K562 (cell line): ENCODE data around the gene LUC7L3. TPM values are rescaled to one million over a fixed set of nuclear protein-coding genes. Genes with fewer than 3 reads are reported as not detected.

ENCODE experiments used
- ATAC-seq: fragments of 200-7000 bp; cut with Tn5 transposase; 3 replicates; pipeline ENCODE4 v1.9.1; 2020; ENCODE audit warnings: moderate library complexity
- BruUV-seq: library from RNA; stranded (reverse); fragments of 400-500 nt; replicated peaks from 2 replicates; lab custom pipeline; 2021; lab: Mats Ljungman, UMichigan
- CTCF ChIA-PET: fragments of 300-600 bp; formaldehyde crosslinking; extraction: SDS; loops from one replicate; lab custom pipeline; 2021; ENCODE audit warnings: low intra/inter-chr PET ratio; lab: Yijun Ruan, JAX
- POLR2A ChIA-PET: fragments of 300-600, 350-650 bp; sonication (Branson Sonifier 250); formaldehyde crosslinking; extraction: SDS; loops from one replicate; lab custom pipeline; 2021; ENCODE audit warnings: antibody characterized with exemption, inconsistent platforms; lab: Yijun Ruan, JAX
- DNase-seq, 4 experiments: peaks; one replicate each; pipeline versions ENCODE4 v3.0.0 to v3.0.0-alpha.2; 2011 to 2018; ENCODE audit warnings: low spot score in 3 of 4, mixed read lengths in 3 of 4; ENCODE audit errors: extremely low read depth in 1 of 4
- FAIRE-seq: peaks from 2 replicates; lab custom pipeline; 2011; peaks lifted over from hg19 to GRCh38; lab: Jason Lieb, UNC
- H2AFZ ChIP-seq: 2 replicates; pipeline ENCODE4 v1.6.0; 2011; ENCODE audit warnings: low read depth, low read length, control low read depth, inconsistent platforms
- H3K27ac ChIP-seq: fragments of 200-600 bp; 3 replicates; pipeline ENCODE4 v1.8.0; 2011; ENCODE audit warnings: low read depth, mild to moderate bottlenecking, control low read depth, inconsistent platforms, low read length, moderate library complexity, mixed read lengths; ENCODE audit errors: extremely low read depth
- H3K27me3 ChIP-seq, 2 experiments: fragments of 300-600 bp in 1 of 2; 2 replicates in 1 of 2; 3 replicates in 1 of 2; pipeline versions ENCODE4 v1.6.0 to v1.8.0; 2011; ENCODE audit warnings: inconsistent platforms in 2 of 2, low read length in 2 of 2, mild to moderate bottlenecking in 1 of 2, mixed read lengths in 1 of 2, moderate library complexity in 1 of 2; ENCODE audit not compliant: control insufficient read depth in 2 of 2, insufficient read depth in 2 of 2
- H3K36me3 ChIP-seq: fragments of 300-600 bp; 3 replicates; pipeline ENCODE4 v1.8.0; 2011; ENCODE audit warnings: mild to moderate bottlenecking, low read length, inconsistent platforms; ENCODE audit not compliant: control insufficient read depth, insufficient read depth
- H3K4me1 ChIP-seq, 2 experiments: fragments of 200-600 bp in 1 of 2; replicated peaks in 1 of 2; 2 replicates in 1 of 2; 3 replicates in 1 of 2; pipeline versions ENCODE4 v1.5.1 to v1.8.0; 2011; ENCODE audit warnings: inconsistent platforms in 2 of 2, low read length in 2 of 2, mild to moderate bottlenecking in 1 of 2, mixed read lengths in 1 of 2, moderate library complexity in 1 of 2; ENCODE audit not compliant: control insufficient read depth in 2 of 2, insufficient read depth in 2 of 2
- H3K4me2 ChIP-seq: 2 replicates; pipeline ENCODE4 v1.6.1; 2011; ENCODE audit warnings: low read length, control low read depth, inconsistent platforms, mixed read lengths; ENCODE audit not compliant: insufficient read depth
- H3K4me3 ChIP-seq: fragments of 200-600 bp; sonication (generic), shearing (Covaris generic); 2 replicates; pipeline ENCODE4 v1.5.1; 2016; ENCODE audit warnings: control low read depth, inconsistent platforms
- H3K79me2 ChIP-seq: fragments of 200-600 bp; 3 replicates; pipeline ENCODE4 v1.8.0; 2011; ENCODE audit warnings: low read length, inconsistent platforms; ENCODE audit not compliant: control insufficient read depth, insufficient read depth
- H3K9ac ChIP-seq, 2 experiments: 2 replicates each; pipeline versions ENCODE4 v1.6.0 to v1.6.1; 2011; ENCODE audit warnings: low read depth in 2 of 2, low read length in 2 of 2, control low read depth in 1 of 2, inconsistent platforms in 1 of 2, mild to moderate bottlenecking in 1 of 2, mixed read lengths in 1 of 2; ENCODE audit not compliant: insufficient read depth in 1 of 2
- H3K9me1 ChIP-seq: one replicate; pipeline ENCODE4 v1.6.0; 2011; ENCODE audit warnings: inconsistent platforms, mild to moderate bottlenecking, low read length, moderate library complexity; ENCODE audit not compliant: control insufficient read depth, insufficient read depth
- H3K9me3 ChIP-seq: replicated peaks from 2 replicates; pipeline ENCODE4 v1.5.1; 2011; ENCODE audit warnings: low read depth, low read length, inconsistent platforms; ENCODE audit not compliant: control insufficient read depth, insufficient read depth
- H4K20me1 ChIP-seq: replicated peaks from 2 replicates; pipeline ENCODE4 v1.6.1; 2011; ENCODE audit warnings: low read length, inconsistent platforms, mixed read lengths; ENCODE audit not compliant: control insufficient read depth, insufficient read depth
- CTCF ChIP-seq, 3 experiments: IDR thresholded peaks in 2 of 3; conservative IDR thresholded peaks in 1 of 3; 2 replicates each; pipeline ENCODE4 v1.5.1; 2011 to 2012; ENCODE audit warnings: low read length in 3 of 3, mild to moderate bottlenecking in 3 of 3, control low read depth in 2 of 3, improper control_type of control experiment in 1 of 3, inconsistent platforms in 1 of 3, low read depth in 1 of 3, mixed read lengths in 1 of 3, moderate library complexity in 1 of 3; ENCODE audit not compliant: insufficient read depth in 2 of 3
- SMAD4 ChIP-seq: fragments of 250-450 bp; sonication (Bioruptor Pico); conservative IDR thresholded peaks from 2 replicates; pipeline ENCODE4 v1.8.0; 2021; ENCODE audit warnings: inconsistent platforms, mild to moderate bottlenecking, moderate library complexity
- WGBS: fragments of 100-300 bp; shearing (Covaris generic); methylation state at CpG from one replicate; pipeline ENCODE4 v1.1.6; 2016; ENCODE audit warnings: low coverage, mixed read lengths; ENCODE audit not compliant: insufficient coverage; ENCODE audit errors: missing lambda C conversion rate; 5-methylcytosine and 5-hydroxymethylcytosine counted together
- in situ Hi-C: fragments of 300-500 bp; cut with MboI; formaldehyde crosslinking; loops from 4 replicates; pipeline ENCODE4 v1.15.0; 2018; ENCODE audit warnings: inconsistent platforms, mixed read lengths
- intact Hi-C: fragments of 100-400 bp; cut with micrococcal nuclease; formaldehyde crosslinking; loops from 2 replicates; pipeline ENCODE4 v1.14.2; 2022
- polyA plus RNA-seq, 8 experiments: library from polyadenylated mRNA; depleted of rRNA in 4 of 8; stranded (reverse) in 5 of 8; unstranded in 3 of 8; fragments of >200 nt; fragmentation: Nextera tagmentation in 2 of 8; fragmentation: Illumina TruSeq in 1 of 8; extraction: Ambion mirVana in 2 of 8; extraction: Trizol in 1 of 8; gene quantifications; 2 replicates each; pipeline versions ENCODE4 v1.2.1 to v1.2.3, GENCODE V29; 2011 to 2014; ENCODE audit warnings: inconsistent platforms in 1 of 8, missing spikeins in 1 of 8
- total RNA-seq, 7 experiments: library from RNA; depleted of rRNA in 6 of 7; stranded (reverse); fragments of >200 nt in 6 of 7; fragmentation: Illumina TruSeq in 2 of 7; extraction: Trizol in 2 of 7; gene quantifications; 2 replicates each; pipeline versions ENCODE4 v1.2.1 to v1.2.3, GENCODE V29; 2011 to 2021; ENCODE audit warnings: low replicate concordance in 1 of 7

The LUC7L3 gene
- total and polyA plus RNA-seq, 9 of the 15 experiments (the other 6 are each of a cell fraction or from before 2014, with no cell fraction given): 80.8 to 284 (median 127) TPM

GRCh38 chr17:50800196-50800700 is 80.8 kb downstream of the LUC7L3 start (continued):
- no peak for TF ChIP-seq CTCF (IDR thresholded peaks at IDR 0.05 in 2 of 3, conservative IDR thresholded peaks at IDR 0.05 in 1 of 3; ENCODE audit: insufficient read depth in 2 of 3, low read depth in 1 of 3, low read length in 3 of 3)

- H3K4me2 ChIP-seq: no peak overlapping the region
- FAIRE-seq: no peak
- H3K9ac ChIP-seq: no peak overlapping the region
- no peaks in the 10 kb centered on the region for H3K36me3 ChIP-seq
- H3K4me1 ChIP-seq: peaks cover 0 to 6% of the 10 kb centered on the region in 2 experiments; a peak in 2 of 5 replicates
- no peak for ATAC-seq
- H3K9me1 ChIP-seq: no peaks in the 10 kb centered on the region
- in situ Hi-C loops (no loop called here), intact Hi-C loops (no loop called here)
- BruUV-seq: no TSS peak
- H3K27ac ChIP-seq: no peak overlapping the region
- 41% methylated on average over 11 of the region's 12 CpGs for WGBS
- H4K20me1 ChIP-seq: no peaks in the 10 kb centered on the region
- no peak overlapping the region for H2AFZ ChIP-seq
- H3K27me3 ChIP-seq: peaks cover 0 to 9% of the 10 kb centered on the region in 2 experiments; a peak in 2 of 5 replicates
- POLR2A ChIA-PET: interaction anchor here (0.6 to 1.7 kb wide), 9 partner anchors 9 to 350 kb away, joined by 3 to 6 read pairs (median 3); partner anchors contain the start of genes NME1 and TOB1
- H3K4me3 ChIP-seq: no peak overlapping the region
- H3K9me3 ChIP-seq: no peaks in the 10 kb centered on the region
- CTCF ChIA-PET: no interaction called here
- no peaks in the 10 kb centered on the region for H3K79me2 ChIP-seq
- DNase-seq: no peak
- no peak for TF ChIP-seq SMAD4 (CRISPR knock-in tag)
Measured at GRCh38 chr17:50802609-50803571, 83.5 kb downstream of the LUC7L3 start.
